HG03342 (cell line): Measurements from ENCODE around the gene SLC4A8.

Experiments used
- ATAC-seq: cut with Tn5 transposase; IDR thresholded peaks from one replicate; pipeline ENCODE4 v1.9.1; 2021; ENCODE audit warnings: mild to moderate bottlenecking, moderate library complexity; ENCODE audit not compliant: unreplicated experiment

Gene SLC4A8

GRCh38 chr12:51521554-51522276 is 97.1 kb downstream of the SLC4A8 start:
- ATAC-seq: no peak

GRCh38 chr12:51522696-51523095 is 98.1 kb downstream of the SLC4A8 start:
- ATAC-seq: no peak

- no peak for ATAC-seq
Measured at GRCh38 chr12:51524386-51524901, 99.8 kb downstream of the SLC4A8 start.

DNA sequence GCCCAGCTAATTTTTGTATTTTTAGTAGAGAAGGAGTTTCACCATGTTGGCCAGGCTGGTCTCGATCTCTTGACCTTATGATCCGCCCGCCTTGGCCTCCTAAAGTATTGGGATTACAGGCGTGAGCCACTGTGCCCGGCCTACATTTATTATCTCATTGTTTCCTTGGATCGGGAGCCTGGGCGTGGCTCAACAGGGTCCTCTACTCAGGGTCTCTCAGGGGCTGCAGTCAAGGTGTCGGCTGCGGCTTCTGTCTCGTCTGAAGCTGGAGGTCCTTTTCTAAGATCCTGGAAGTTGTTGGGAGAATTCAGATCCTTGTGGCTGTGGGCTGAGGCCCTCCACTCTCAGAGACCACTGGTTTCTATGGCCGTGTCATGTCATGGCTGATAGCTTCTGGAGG is 100.9 kb downstream of the SLC4A8 start:
- ATAC-seq: no peak

DNA sequence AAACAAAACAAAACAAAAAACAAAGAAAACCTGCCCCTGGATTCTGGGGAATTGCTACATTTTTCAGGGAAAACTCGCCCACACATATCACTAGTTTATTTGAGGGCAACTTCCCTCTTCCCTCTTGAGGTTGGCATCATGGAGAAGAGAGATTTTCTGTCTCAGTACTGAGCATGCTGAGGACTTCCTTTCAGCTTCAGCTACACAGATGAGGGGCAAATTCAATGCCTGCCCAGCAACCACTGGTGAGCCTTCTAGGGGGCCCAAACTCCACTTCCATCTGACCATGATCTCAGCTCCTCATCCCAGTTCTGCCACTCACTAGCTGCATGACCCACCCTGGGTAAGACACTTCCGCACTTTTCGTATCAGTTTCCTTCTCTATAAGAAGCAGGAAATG is 103.3 kb downstream of the SLC4A8 start:
- no peak for ATAC-seq

GRCh38 chr12:51528852-51529650 is 104.4 kb downstream of the SLC4A8 start:
- ATAC-seq: no peak

DNA sequence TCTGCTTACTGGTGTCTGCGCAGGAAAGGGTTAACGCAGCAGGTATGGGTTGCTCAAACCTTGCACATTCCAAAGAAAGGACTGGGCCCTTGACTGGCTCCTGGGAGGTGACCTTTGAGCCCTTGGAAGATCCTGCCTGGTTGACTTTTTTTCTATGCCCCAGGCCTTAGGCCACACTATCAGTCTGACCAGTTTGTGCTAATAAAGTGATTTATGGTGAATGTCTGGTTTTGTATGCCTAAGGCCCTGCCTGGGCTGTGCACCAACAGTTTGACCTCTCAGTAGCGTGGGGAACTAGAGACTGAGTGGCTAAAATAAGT is 105.0 kb downstream of the SLC4A8 start:
- ATAC-seq: no peak

DNA sequence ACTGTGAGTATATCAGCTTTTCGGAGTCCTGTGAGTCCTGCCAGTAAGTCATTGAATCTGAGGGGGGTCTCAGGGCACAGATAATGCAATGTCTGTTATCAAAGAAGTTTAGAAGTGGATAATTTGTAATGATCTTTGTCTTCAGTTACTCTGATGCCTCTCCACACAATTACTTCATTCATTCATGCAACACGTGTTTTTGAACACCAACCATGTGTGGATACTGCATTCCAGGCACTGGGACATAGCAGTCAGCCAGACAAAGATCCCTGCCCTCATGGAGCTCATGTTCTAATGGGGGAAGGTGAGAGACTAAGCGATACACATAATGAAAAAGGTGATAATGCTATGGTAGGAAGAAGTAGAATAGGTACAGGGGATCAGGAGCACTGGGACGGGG is 105.6 kb downstream of the SLC4A8 start:
- ATAC-seq: no peak

DNA sequence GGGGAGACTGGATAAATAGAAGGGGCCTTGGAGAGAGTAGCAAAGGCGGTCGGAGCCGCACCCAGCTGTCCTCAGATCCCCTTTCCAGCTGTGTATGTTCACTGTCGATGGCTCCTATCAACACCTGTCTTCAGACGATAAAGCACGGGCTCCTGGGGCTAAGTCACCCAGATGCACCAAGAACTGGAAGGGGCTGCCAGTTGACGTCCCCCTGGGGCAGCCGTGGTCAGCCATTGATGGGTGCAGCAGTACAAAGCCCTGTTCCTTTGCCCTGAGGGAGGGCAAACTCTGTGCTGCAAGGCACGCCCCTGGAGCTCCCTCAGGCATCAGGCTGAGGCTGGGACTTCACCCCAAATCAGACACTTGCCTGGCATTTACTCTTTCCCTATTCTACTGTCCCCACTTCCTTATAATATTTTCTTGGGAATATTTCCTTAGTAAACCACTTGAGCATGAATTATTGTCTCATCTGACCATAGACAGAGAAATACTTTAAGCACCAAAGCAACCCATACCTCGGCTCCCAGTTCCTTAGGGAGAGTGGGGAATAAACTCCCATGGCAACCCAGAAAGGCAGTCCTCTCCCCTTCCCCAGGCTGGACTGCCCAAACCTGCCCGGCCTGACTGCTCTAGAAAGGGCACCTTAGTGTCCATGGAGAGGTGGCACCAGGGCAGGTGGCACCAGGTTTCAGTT is 106.8 kb downstream of the SLC4A8 start:
- ATAC-seq: no peak

DNA sequence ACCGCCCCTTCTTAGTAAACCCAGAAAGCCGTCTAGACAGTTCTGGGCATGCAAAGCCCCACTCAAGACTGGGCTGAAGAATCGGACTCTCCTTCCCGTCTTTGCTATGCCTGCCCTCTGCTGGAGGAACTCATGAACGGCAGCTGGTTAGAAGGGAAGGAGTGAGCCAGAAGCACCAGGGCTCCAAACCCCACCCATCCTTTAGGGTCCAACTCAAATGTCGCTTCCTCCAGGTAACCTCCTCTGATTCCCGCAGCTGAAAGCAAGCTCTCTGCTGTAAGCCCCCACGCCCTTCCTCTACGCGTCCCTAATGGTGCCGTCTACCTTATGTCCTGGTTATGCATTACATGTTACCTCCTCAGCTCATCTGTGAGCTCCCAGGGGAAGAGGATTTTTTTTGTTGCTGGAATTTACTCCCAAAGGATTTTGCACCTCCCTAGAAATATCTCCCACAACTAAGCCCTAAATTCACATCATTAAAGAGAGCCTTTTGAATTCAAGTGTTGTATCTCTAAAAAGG is 107.4 kb downstream of the SLC4A8 start:
- no peak for ATAC-seq

DNA sequence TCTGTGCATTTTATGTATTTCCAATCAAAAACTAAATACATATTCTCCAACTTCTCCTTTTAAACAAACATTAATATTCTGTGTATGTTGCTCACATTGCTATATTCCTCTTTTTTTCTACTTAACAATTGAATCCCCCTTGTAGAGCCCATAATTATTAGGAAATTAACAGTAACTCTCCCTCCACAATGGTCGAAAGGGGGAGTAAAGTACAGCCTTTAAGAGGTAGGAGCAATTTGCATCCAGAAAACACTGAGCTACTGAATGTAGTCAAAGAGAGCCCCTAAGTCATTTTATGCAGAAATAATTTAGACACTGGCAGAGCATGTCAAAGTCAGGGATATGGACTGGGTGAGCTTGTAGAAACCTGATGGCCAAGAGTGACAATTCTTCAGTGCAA is 109.2 kb downstream of the SLC4A8 start:
- no peak for ATAC-seq

DNA sequence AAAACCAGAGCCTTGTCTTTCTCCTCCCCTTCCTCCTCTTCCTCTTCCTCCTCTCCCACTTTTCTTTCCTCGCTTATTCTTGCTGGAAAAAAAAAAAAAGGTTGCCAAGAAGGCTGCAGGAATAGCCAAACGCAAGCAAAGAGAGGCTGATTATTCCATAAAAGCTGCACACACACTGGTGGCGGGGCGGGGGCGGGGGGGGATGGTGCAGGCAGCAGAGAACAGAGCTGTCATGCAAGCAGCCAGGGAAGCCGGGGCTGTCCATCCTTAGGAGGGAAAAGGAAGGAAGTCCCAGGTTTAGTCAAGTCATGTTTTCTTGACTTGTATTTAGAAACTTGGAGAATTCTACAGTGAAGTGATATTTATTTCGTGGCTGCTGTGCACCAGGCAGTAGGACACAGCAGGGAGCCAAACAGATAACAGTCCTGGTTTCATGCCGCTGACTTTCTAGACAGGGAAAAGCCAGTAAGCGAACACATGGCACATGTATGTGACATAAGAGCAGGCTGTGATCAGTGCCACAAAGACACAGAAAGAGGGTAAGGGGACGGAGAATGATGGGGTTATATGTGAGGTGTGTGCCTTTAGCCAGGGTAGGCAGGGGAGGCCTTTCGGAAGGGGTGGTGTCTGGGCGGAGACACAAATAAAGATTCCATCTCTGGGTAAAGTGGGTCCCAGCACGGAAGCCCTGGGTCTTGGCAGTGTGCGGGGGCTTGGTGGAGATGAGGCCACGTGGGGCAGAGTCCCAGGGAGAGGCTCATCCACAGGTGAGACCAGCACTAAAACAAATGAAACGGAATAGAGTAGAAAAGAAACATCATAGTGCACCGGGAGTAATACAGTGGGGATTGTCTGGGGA is 109.8 kb downstream of the SLC4A8 start:
- ATAC-seq: no peak

- no peak for ATAC-seq
Measured at GRCh38 chr12:51536159-51536558, 111.5 kb downstream of the SLC4A8 start.

GRCh38 chr12:51538149-51538548 is 113.5 kb downstream of the SLC4A8 start:
- ATAC-seq: no peak

GRCh38 chr12:51538599-51538998 is 114.0 kb downstream of the SLC4A8 start:
- ATAC-seq: no peak

DNA sequence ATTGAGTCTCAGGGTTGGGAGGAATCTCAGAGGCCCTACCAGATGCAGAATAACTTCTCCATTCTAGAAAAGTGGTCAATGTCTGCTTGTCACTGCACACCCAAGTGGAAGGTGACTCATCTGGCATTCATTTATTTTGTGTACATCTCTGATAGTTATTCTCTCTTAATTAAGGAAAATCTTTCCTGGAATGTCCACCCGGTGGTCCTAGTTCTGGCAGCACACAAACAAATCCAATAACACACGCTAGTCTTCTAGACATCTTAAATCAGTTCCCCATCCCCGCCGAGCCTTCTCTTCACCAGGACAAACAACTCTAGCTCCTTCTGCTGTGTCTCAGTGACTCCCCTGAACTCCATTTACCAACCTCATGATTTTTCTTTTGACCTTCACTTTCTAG is 116.4 kb downstream of the SLC4A8 start:
- ATAC-seq: no peak

- no peak for ATAC-seq
Measured at GRCh38 chr12:51546097-51546496, 121.5 kb downstream of the SLC4A8 start.

GRCh38 chr12:51547606-51548005 is 123.0 kb downstream of the SLC4A8 start:
- no peak for ATAC-seq

DNA sequence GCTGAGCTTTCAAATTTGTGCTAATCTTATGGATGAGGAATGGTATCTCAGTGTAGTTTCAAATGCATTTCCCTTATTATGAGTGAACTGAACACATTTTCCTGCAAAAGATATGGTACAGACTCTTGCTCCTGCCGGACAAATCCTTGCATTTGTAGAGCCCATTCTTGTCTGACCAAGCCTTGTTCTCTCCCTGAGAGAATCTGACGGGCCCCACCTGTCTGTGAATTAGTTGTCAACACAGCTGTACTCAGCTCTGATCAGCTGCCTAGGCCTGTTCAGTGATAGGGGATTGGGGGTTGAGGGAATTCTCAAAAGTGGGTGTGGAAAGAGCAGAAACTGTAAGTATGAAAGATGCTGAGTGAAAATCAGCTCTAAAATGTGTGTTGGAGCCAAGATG is 123.6 kb downstream of the SLC4A8 start:
- ATAC-seq: no peak

DNA sequence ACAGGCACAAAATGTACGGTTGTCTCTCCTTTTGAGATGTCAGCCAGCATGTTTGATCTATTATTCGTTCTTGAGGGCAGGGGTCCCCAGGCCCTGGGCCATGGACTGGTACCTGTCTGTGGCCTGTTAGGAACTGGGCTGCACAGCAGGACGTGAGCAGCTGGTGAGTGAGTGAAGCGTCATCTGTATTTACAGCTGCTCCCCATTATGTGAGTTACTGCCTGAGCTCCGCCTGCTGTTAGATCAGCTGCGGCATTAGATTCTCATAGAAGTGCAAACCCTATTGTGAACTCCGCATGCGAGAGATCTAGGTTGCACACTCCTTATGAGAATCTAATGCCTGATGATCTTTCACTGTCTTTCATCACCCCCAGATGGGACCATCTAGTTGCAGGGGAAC is 125.0 kb downstream of the SLC4A8 start:
- no peak for ATAC-seq
